Glomerular visceral epithelial cell (primary cell): ENCODE data around the gene PLD5.
"Not testable (repeated sequence)": the region's sequence is repeated elsewhere in the genome, so short reads cannot be mapped to it uniquely, and the experiment has no call there.

ENCODE experiments used
- DNase-seq: peaks from one replicate; pipeline ENCODE4 v3.0.0-alpha.2; 2016; ENCODE audit errors: extremely low spot score

The PLD5 gene

GRCh38 chr1:242162140-242162539, 362.4 kb downstream of the PLD5 start:
- DNase-seq = no peak

GRCh38 chr1:242147096-242147976, 377.2 kb downstream of the PLD5 start:
- no peak for DNase-seq

GRCh38 chr1:242146652-242147051, 377.8 kb downstream of the PLD5 start:
- DNase-seq = no peak

- DNase-seq = no peak
These were observed 383.7 kb downstream of the PLD5 start for GRCh38 chr1:242140836-242141235.

GRCh38 chr1:242139986-242140385, 384.5 kb downstream of the PLD5 start:
- DNase-seq = no peak

GRCh38 chr1:242139442-242139841, 385.1 kb downstream of the PLD5 start:
- no peak for DNase-seq

GRCh38 chr1:242133796-242134195, 390.7 kb downstream of the PLD5 start:
- DNase-seq = no peak

- DNase-seq = no peak
These were observed 391.1 kb downstream of the PLD5 start for GRCh38 chr1:242133351-242133750.

- DNase-seq = no peak
These were observed 392.2 kb downstream of the PLD5 start for GRCh38 chr1:242132121-242132817.

- DNase-seq = no peak
These were observed 395.5 kb downstream of the PLD5 start for GRCh38 chr1:242128951-242129502.

- DNase-seq = no peak
These were observed 404.1 kb downstream of the PLD5 start for GRCh38 chr1:242120432-242120831.

GRCh38 chr1:242100921-242101320, 423.6 kb downstream of the PLD5 start:
- DNase-seq = no peak

GRCh38 chr1:242097283-242097682, 427.2 kb downstream of the PLD5 start:
- DNase-seq = not testable (repeated sequence)

GRCh38 chr1:242093116-242093515, 431.4 kb downstream of the PLD5 start:
- DNase-seq = no peak

- no peak for DNase-seq
These were observed 434.6 kb downstream of the PLD5 start for GRCh38 chr1:242089911-242090310.

- no peak for DNase-seq
These were observed 435.6 kb downstream of the PLD5 start for GRCh38 chr1:242088875-242089274.

GRCh38 chr1:242086706-242087105, 437.8 kb downstream of the PLD5 start:
- DNase-seq = no peak

GRCh38 chr1:242086093-242086492, 438.4 kb downstream of the PLD5 start:
- DNase-seq = no peak

- DNase-seq = no peak
These were observed 440.8 kb downstream of the PLD5 start for GRCh38 chr1:242083742-242084141.

GRCh38 chr1:242081446-242081845, 443.1 kb downstream of the PLD5 start:
- no peak for DNase-seq

GRCh38 chr1:242065813-242066212, 458.7 kb downstream of the PLD5 start:
- DNase-seq = no peak

GRCh38 chr1:242062271-242062670, 462.2 kb downstream of the PLD5 start:
- DNase-seq = no peak

- no peak for DNase-seq
These were observed 464.5 kb downstream of the PLD5 start for GRCh38 chr1:242059976-242060375.
